Fibroblast of lung (primary cell): ENCODE data around the gene GPR12. TPM values are rescaled to one million over a fixed set of nuclear protein-coding genes. Genes with fewer than 3 reads are reported as not detected.
"Not testable (repeated sequence)": the region's sequence is repeated elsewhere in the genome, so short reads cannot be mapped to it uniquely, and the experiment has no call there.

Experiments used
- DNase-seq, 2 donors: peaks; one replicate each; pipeline versions ENCODE4 v3.0.0 to v3.0.0-alpha.2; 2010; ENCODE audit warnings: low read depth in 2 of 2
- H2AFZ ChIP-seq: 2 replicates; pipeline ENCODE4 v1.5.1; 2012; ENCODE audit warnings: low read length, control low read depth, inconsistent platforms
- H3K27ac ChIP-seq: 2 replicates; pipeline ENCODE4 v1.5.1; 2011; ENCODE audit warnings: low read length, control low read depth; ENCODE audit not compliant: insufficient read depth
- H3K27me3 ChIP-seq: 2 replicates; pipeline ENCODE4 v1.5.1; 2011; ENCODE audit warnings: mild to moderate bottlenecking, low read length; ENCODE audit not compliant: control insufficient read depth, insufficient read depth
- H3K36me3 ChIP-seq: 2 replicates; pipeline ENCODE4 v1.5.1; 2011; ENCODE audit warnings: low read length; ENCODE audit not compliant: control insufficient read depth, insufficient read depth
- H3K4me1 ChIP-seq: 2 replicates; pipeline ENCODE4 v1.5.1; 2011; ENCODE audit warnings: low read length; ENCODE audit not compliant: control insufficient read depth, insufficient read depth; ENCODE audit errors: extremely low read depth
- H3K4me2 ChIP-seq: 2 replicates; pipeline ENCODE4 v1.5.1; 2011; ENCODE audit warnings: low read length, control low read depth; ENCODE audit not compliant: insufficient read depth; ENCODE audit errors: extremely low read depth
- H3K4me3 ChIP-seq, 4 experiments: fragments of 200-600 bp in 1 of 4; sonication (generic) in 1 of 4; replicated peaks in 1 of 4; 2 replicates each; pipeline ENCODE4 v1.5.1; 2011 to 2016; ENCODE audit warnings: low read length in 4 of 4, low read depth in 3 of 4, mild to moderate bottlenecking in 3 of 4, control low read depth in 2 of 4, inconsistent platforms in 1 of 4, mixed read lengths in 1 of 4; ENCODE audit not compliant: insufficient read depth in 1 of 4; ENCODE audit errors: control extremely low read depth in 1 of 4
- H3K79me2 ChIP-seq: 2 replicates; pipeline ENCODE4 v1.5.1; 2012; ENCODE audit warnings: mild to moderate bottlenecking, low read length, inconsistent platforms; ENCODE audit not compliant: control insufficient read depth, insufficient read depth
- H3K9ac ChIP-seq: 2 replicates; pipeline ENCODE4 v1.5.1; 2011; ENCODE audit warnings: mild to moderate bottlenecking, low read length, control low read depth; ENCODE audit not compliant: insufficient read depth
- H3K9me3 ChIP-seq: 2 replicates; pipeline ENCODE4 v1.5.1; 2012; ENCODE audit warnings: low read depth, low read length; ENCODE audit not compliant: control insufficient read depth, insufficient read depth
- H4K20me1 ChIP-seq: 2 replicates; pipeline ENCODE4 v1.5.1; 2011; ENCODE audit warnings: low read length; ENCODE audit not compliant: control insufficient read depth, insufficient read depth; ENCODE audit errors: extremely low read depth
- CTCF ChIP-seq, 2 donors: IDR thresholded peaks in 1 of 2; conservative IDR thresholded peaks in 1 of 2; 1 replicate in 1 of 2; 2 replicates in 1 of 2; pipeline ENCODE4 v1.5.1; 2011 to 2012; ENCODE audit warnings: low read length in 2 of 2, control low read depth in 1 of 2, inconsistent platforms in 1 of 2, low read depth in 1 of 2, mild to moderate bottlenecking in 1 of 2
- EZH2 ChIP-seq: IDR thresholded peaks from 2 replicates; pipeline ENCODE4 v1.5.1; 2012; ENCODE audit warnings: low read length, control low read depth, mild to moderate bottlenecking; ENCODE audit errors: missing control alignments
- polyA plus RNA-seq, 2 donors: library from polyadenylated mRNA; depleted of rRNA in 1 of 2; stranded (reverse) in 1 of 2; unstranded in 1 of 2; fragments of >200 nt; gene quantifications; 2 replicates each; pipeline ENCODE4 v1.2.1, GENCODE V29; 2011 to 2012; ENCODE audit warnings: missing spikeins in 1 of 2
- total RNA-seq: library from RNA; depleted of rRNA; stranded (reverse); fragments of >200 nt; gene quantifications from 2 replicates; pipeline ENCODE4 v1.2.1, GENCODE V29; 2014

GPR12 gene
- total and polyA plus RNA-seq, 2 donors (not counting 1 experiment from before 2014, with no cell fraction given) = not detected

GRCh38 chr13:26727122-26727521, 33.5 kb downstream of the GPR12 start:
- Histone ChIP-seq H3K4me2 (no peak overlapping the region), H3K79me2 (no peaks in the 10 kb centered on the region), H3K9ac (no peak overlapping the region), H3K4me3 (no peak overlapping the region), H3K36me3 (no peaks in the 10 kb centered on the region), H2AFZ (no peak overlapping the region), H3K27me3 (no peaks in the 10 kb centered on the region), H3K27ac (no peak overlapping the region), H3K4me1 (no peaks in the 10 kb centered on the region), H3K9me3 (no peaks in the 10 kb centered on the region), H4K20me1 (no peaks in the 10 kb centered on the region)
- TF ChIP-seq CTCF (conservative IDR thresholded peaks at IDR 0.05 in 1 of 2, IDR thresholded peaks at IDR 0.05 in 1 of 2; ENCODE audit: low read depth in 1 of 2, low read length in 2 of 2) (no peak), EZH2 (no peak)
- DNase-seq = no peak

GRCh38 chr13:26726684-26727083, 33.9 kb downstream of the GPR12 start:
- Histone ChIP-seq H4K20me1 (no peaks in the 10 kb centered on the region), H3K36me3 (no peaks in the 10 kb centered on the region), H3K9ac (no peak overlapping the region), H3K4me3 (no peak overlapping the region), H3K27me3 (no peaks in the 10 kb centered on the region), H2AFZ (no peak overlapping the region), H3K4me1 (no peaks in the 10 kb centered on the region), H3K9me3 (no peaks in the 10 kb centered on the region), H3K4me2 (no peak overlapping the region), H3K79me2 (no peaks in the 10 kb centered on the region), H3K27ac (no peak overlapping the region)
- DNase-seq = no peak
- TF ChIP-seq EZH2 (no peak), CTCF (conservative IDR thresholded peaks at IDR 0.05 in 1 of 2, IDR thresholded peaks at IDR 0.05 in 1 of 2; ENCODE audit: low read depth in 1 of 2, low read length in 2 of 2) (no peak)

- H3K27me3 ChIP-seq, H2AFZ ChIP-seq, H3K9ac ChIP-seq, H3K27ac ChIP-seq, H3K4me3 ChIP-seq, H3K36me3 ChIP-seq, H3K79me2 ChIP-seq, H4K20me1 ChIP-seq, H3K4me2 ChIP-seq, H3K4me1 ChIP-seq, H3K9me3 ChIP-seq, DNase-seq: not testable (repeated sequence)
Measured at GRCh38 chr13:26723620-26724019, 37.0 kb downstream of the GPR12 start.
